SKM-1 (cell line): ENCODE results near the gene CROCC2.

Experiments used
- DNase-seq: peaks from one replicate; lab custom pipeline; 2025; ENCODE audit not compliant: unreplicated experiment; lab: John Stamatoyannopoulos, UW

CROCC2 gene

GRCh38 chr2:241034490-241035141, 128.5 kb downstream of the CROCC2 start:
- no peak for DNase-seq

- no peak for DNase-seq
Measured at GRCh38 chr2:241035142-241035817, 129.1 kb downstream of the CROCC2 start.

GRCh38 chr2:241035818-241036396, 129.8 kb downstream of the CROCC2 start:
- no peak for DNase-seq

- DNase-seq: no peak
Measured at GRCh38 chr2:241036397-241036963, 130.3 kb downstream of the CROCC2 start.

- DNase-seq: no peak
Measured at GRCh38 chr2:241036964-241037421, 130.9 kb downstream of the CROCC2 start.

- no peak for DNase-seq
Measured at GRCh38 chr2:241037498-241037897, 131.4 kb downstream of the CROCC2 start.

GRCh38 chr2:241038374-241039180, 132.4 kb downstream of the CROCC2 start:
- DNase-seq: no peak

GRCh38 chr2:241039416-241039815, 133.3 kb downstream of the CROCC2 start:
- DNase-seq: no peak

- DNase-seq: no peak
Measured at GRCh38 chr2:241040081-241040803, 134.1 kb downstream of the CROCC2 start.

GRCh38 chr2:241041589-241042158, 135.5 kb downstream of the CROCC2 start:
- no peak for DNase-seq
